Measurements from ENCODE around the gene GTF2A1.

The GTF2A1 gene

DNA sequence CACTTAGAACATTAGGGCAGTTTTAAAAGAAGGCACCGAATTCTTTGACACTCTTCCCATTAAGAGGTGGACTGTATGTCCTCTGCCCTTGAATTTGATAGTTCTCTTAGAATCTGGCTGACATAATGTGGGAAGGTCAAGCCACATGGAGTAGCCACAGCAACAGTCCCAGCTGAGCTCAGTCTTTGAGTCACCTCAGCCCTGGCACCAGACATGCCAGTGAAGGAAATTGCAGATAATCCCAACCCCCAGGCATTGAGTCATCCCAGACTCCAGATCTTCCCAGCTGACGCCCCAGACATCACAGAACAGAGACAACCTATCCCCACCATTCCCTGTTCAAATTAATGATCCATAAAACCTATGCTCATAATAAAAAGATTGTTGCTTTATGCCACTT lies 83.4 kb downstream of the GTF2A1 start:
- DNase-seq (ENCODE audit: low read depth, low spot score), result peak; percentile 14

DNA sequence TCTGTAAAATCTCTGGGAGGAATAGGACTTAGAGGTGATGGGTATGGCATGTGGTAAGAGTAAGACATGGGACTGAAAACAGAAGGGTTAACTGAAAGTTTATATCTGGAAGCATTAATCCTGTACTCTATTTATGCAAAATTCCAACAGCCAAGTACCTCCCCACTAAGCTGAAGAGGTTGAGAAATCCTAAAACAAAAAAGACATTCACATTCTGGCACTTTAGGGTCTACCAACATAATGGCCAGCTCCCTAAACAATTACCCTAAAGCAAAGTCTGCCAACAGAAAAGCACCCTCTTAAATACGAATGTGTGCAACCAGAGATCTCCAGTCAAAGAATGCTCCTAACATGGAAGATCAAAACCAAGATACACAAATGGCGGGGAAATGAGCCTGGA lies 87.4 kb downstream of the GTF2A1 start:
- no peak for DNase-seq (ENCODE audit: low read depth, low spot score)

DNA sequence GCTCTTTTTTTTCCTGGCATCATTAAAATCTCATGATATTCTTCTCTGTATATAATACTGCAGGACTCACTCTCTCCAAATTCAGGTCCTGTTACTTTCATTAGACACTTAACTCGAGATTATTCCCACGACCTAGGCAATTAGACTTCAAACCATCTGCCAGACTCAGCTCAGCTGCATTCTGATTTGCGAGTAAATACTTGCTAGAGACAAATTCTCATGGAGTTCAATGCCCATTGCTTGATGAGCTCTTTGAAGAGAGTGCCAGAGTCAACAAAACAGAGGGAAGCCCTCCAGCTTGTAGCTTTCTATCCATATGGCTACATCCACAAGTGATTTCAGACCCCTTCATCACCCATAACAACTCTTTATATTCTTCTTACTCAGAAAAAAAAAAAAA lies 88.3 kb downstream of the GTF2A1 start:
- no peak for DNase-seq (ENCODE audit: low read depth, low spot score)

DNA sequence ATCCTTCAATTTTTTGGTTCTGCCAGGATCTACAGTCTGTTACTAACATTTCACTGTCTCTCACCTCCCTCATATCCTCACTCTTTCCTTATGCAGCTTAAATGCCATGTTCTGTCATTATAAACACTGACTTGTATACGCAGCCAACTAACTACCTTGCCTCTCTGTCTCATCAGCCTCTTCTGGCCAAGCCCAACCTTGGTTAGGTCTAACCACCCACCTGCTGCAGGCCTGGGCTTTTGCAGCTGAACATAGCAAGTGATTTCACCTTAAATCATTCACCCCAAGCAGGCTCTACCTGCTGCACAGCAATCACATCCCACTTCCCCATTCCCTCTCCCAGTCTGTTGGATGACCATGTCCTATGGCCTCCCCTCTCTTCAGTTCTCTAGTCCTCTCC lies 91.5 kb downstream of the GTF2A1 start:
- DNase-seq (ENCODE audit: low read depth, low spot score), result no peak

DNA sequence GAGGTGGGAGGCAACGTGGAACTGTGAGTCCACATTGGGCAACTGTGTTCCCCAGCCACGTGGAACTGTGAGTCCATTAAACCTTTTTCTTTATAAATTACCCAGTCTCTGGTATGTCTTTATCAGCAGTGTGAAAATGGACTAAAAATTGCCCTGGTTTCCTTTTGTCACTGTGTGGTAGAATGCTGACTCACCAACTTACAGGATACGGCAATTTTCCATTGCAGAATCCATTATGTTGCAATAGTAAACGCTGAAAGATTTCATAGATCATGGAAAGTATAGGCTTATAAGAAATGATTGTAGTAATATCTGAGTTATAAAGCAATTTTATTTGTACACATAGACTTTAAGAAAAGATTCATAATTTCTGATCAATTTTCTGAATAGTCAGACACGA lies 93.0 kb downstream of the GTF2A1 start:
- DNase-seq (ENCODE audit: low read depth, low spot score), result no peak

DNA sequence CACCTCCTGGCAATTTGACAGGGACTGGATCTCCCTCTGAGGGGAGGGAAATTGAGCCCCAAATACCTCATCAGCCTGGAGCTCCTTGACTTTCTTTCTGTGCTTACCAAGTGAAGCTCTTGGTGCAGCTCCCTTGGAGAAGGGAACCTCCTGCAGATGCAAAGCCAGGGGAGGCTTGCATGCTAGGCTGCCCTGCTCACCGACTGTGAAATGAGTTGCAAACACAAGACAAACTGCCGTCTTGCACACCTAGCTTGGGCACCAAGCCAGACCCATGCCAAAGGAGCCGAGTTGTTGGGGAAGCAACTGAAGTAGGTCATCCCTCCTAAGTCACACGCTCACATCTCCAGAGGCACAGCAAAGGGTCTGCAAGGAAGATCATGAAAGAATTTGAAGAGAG lies 95.2 kb downstream of the GTF2A1 start:
- DNase-seq (ENCODE audit: low read depth, low spot score), result no peak

Data from ELF-1 (cell line).